Measurements from ENCODE around the gene RGS2.

- TF ChIP-seq CTCF (IDR thresholded peaks at IDR 0.05; ENCODE audit: poor library complexity): no peak
- TF ChIP-seq EZH2phosphoT487 (IDR thresholded peaks at IDR 0.05; ENCODE audit: low read depth, severe bottlenecking, unreplicated experiment): no peak
- TF ChIP-seq EZH2 (IDR thresholded peaks at IDR 0.05; ENCODE audit: borderline replicate concordance): no peak
These were observed 44.2 kb upstream of the RGS2 start for GRCh38 chr1:192764675-192765074.

Data from hepatocyte (in vitro differentiated cells).